ENCODE measurements around the gene DNAJB2.
A peak's percentile ranks its signal among the peaks of the same experiment; 100 is the strongest.

The DNAJB2 gene

GRCh38 chr2:219261024-219261855 is 17.9 kb upstream of the DNAJB2 start:
- Histone ChIP-seq H3K36me3 (ENCODE audit: control insufficient read depth, insufficient read depth, low read length) (no peaks in the 10 kb centered on the region), H3K27ac (ENCODE audit: low read depth, low read length) (no peak overlapping the region), H3K9me3 (ENCODE audit: control insufficient read depth, insufficient read depth, low read length) (no peaks in the 10 kb centered on the region), H3K4me1 (ENCODE audit: control insufficient read depth, insufficient read depth, low read length) (no peaks in the 10 kb centered on the region), H3K9ac (ENCODE audit: low read depth, low read length) (no peak overlapping the region), H3K27me3 (ENCODE audit: control insufficient read depth, insufficient read depth, low read length) (peaks cover 22% of the 10 kb centered on the region), H3K4me3 (ENCODE audit: low read depth, low read length) (no peak overlapping the region)

- peaks cover 10% of the 10 kb centered on the region; the same call in 1 of the 2 replicates for H3K27me3 ChIP-seq (ENCODE audit: control insufficient read depth, insufficient read depth, low read length)
- H3K4me3 ChIP-seq (ENCODE audit: low read depth, low read length): no peak overlapping the region
- H3K9ac ChIP-seq (ENCODE audit: low read depth, low read length): no peak overlapping the region
- H3K4me1 ChIP-seq (ENCODE audit: control insufficient read depth, insufficient read depth, low read length): no peaks in the 10 kb centered on the region
- H3K9me3 ChIP-seq (ENCODE audit: control insufficient read depth, insufficient read depth, low read length): no peaks in the 10 kb centered on the region
- no peaks in the 10 kb centered on the region for H3K36me3 ChIP-seq (ENCODE audit: control insufficient read depth, insufficient read depth, low read length)
- H3K27ac ChIP-seq (ENCODE audit: low read depth, low read length): no peak overlapping the region
These were observed 12.9 kb upstream of the DNAJB2 start for GRCh38 chr2:219266232-219266631.

GRCh38 chr2:219266886-219267285 is 12.3 kb upstream of the DNAJB2 start:
- Histone ChIP-seq H3K9me3 (ENCODE audit: control insufficient read depth, insufficient read depth, low read length) (no peaks in the 10 kb centered on the region), H3K27ac (ENCODE audit: low read depth, low read length) (no peak overlapping the region), H3K27me3 (ENCODE audit: control insufficient read depth, insufficient read depth, low read length) (0 out of 2 replicates have a peak, but pooled peaks cover 4% of the 10 kb centered on the region), H3K4me1 (ENCODE audit: control insufficient read depth, insufficient read depth, low read length) (no peaks in the 10 kb centered on the region), H3K36me3 (ENCODE audit: control insufficient read depth, insufficient read depth, low read length) (no peaks in the 10 kb centered on the region), H3K9ac (ENCODE audit: low read depth, low read length) (no peak overlapping the region), H3K4me3 (ENCODE audit: low read depth, low read length) (no peak overlapping the region)

GRCh38 chr2:219268294-219268693 is 10.9 kb upstream of the DNAJB2 start:
- no peak overlapping the region for H3K9ac ChIP-seq (ENCODE audit: low read depth, low read length)
- H3K27ac ChIP-seq (ENCODE audit: low read depth, low read length): no peak overlapping the region

GRCh38 chr2:219269362-219270054 is 9.7 kb upstream of the DNAJB2 start:
- H3K9me3 ChIP-seq (ENCODE audit: control insufficient read depth, insufficient read depth, low read length): no peaks in the 10 kb centered on the region
- no peaks in the 10 kb centered on the region for H3K36me3 ChIP-seq (ENCODE audit: control insufficient read depth, insufficient read depth, low read length)
- no peak overlapping the region for H3K9ac ChIP-seq (ENCODE audit: low read depth, low read length)
- H3K4me1 ChIP-seq (ENCODE audit: control insufficient read depth, insufficient read depth, low read length): peaks cover 5% of the 10 kb centered on the region
- H3K27me3 ChIP-seq (ENCODE audit: control insufficient read depth, insufficient read depth, low read length): peaks cover 8% of the 10 kb centered on the region; the same call in 1 of the 2 replicates
- no peak overlapping the region for H3K27ac ChIP-seq (ENCODE audit: low read depth, low read length)
- no peak overlapping the region for H3K4me3 ChIP-seq (ENCODE audit: low read depth, low read length)

More at GRCh38 chr2:219268294-219268693, 10.9 kb upstream of the DNAJB2 start:
- Histone ChIP-seq H3K9me3 (ENCODE audit: control insufficient read depth, insufficient read depth, low read length) (no peaks in the 10 kb centered on the region), H3K4me1 (ENCODE audit: control insufficient read depth, insufficient read depth, low read length) (no peaks in the 10 kb centered on the region), H3K4me3 (ENCODE audit: low read depth, low read length) (no peak overlapping the region), H3K27me3 (ENCODE audit: control insufficient read depth, insufficient read depth, low read length) (peaks cover 8% of the 10 kb centered on the region; the same call in 1 of the 2 replicates), H3K36me3 (ENCODE audit: control insufficient read depth, insufficient read depth, low read length) (no peaks in the 10 kb centered on the region)

GRCh38 chr2:219270055-219270372 is 9.2 kb upstream of the DNAJB2 start:
- Histone ChIP-seq H3K4me3 (ENCODE audit: low read depth, low read length) (no peak overlapping the region), H3K27me3 (ENCODE audit: control insufficient read depth, insufficient read depth, low read length) (peaks cover 8% of the 10 kb centered on the region; the same call in 1 of the 2 replicates), H3K9ac (ENCODE audit: low read depth, low read length) (no peak overlapping the region), H3K27ac (ENCODE audit: low read depth, low read length) (no peak overlapping the region), H3K4me1 (ENCODE audit: control insufficient read depth, insufficient read depth, low read length) (peaks cover 6% of the 10 kb centered on the region), H3K9me3 (ENCODE audit: control insufficient read depth, insufficient read depth, low read length) (no peaks in the 10 kb centered on the region), H3K36me3 (ENCODE audit: control insufficient read depth, insufficient read depth, low read length) (no peaks in the 10 kb centered on the region)

- no peak overlapping the region for H3K4me3 ChIP-seq (ENCODE audit: low read depth, low read length)
- peaks cover 8% of the 10 kb centered on the region; the same call in 1 of the 2 replicates for H3K27me3 ChIP-seq (ENCODE audit: control insufficient read depth, insufficient read depth, low read length)
- H3K36me3 ChIP-seq (ENCODE audit: control insufficient read depth, insufficient read depth, low read length): no peaks in the 10 kb centered on the region
- no peaks in the 10 kb centered on the region for H3K9me3 ChIP-seq (ENCODE audit: control insufficient read depth, insufficient read depth, low read length)
- no peak overlapping the region for H3K9ac ChIP-seq (ENCODE audit: low read depth, low read length)
- H3K27ac ChIP-seq (ENCODE audit: low read depth, low read length): no peak overlapping the region
- peaks cover 6% of the 10 kb centered on the region for H3K4me1 ChIP-seq (ENCODE audit: control insufficient read depth, insufficient read depth, low read length)
These were observed 8.1 kb upstream of the DNAJB2 start for GRCh38 chr2:219271021-219271420.

GRCh38 chr2:219272356-219272755 is 6.8 kb upstream of the DNAJB2 start:
- H3K9me3 ChIP-seq (ENCODE audit: control insufficient read depth, insufficient read depth, low read length): no peaks in the 10 kb centered on the region
- H3K9ac ChIP-seq (ENCODE audit: low read depth, low read length): no peak overlapping the region
- no peaks in the 10 kb centered on the region for H3K36me3 ChIP-seq (ENCODE audit: control insufficient read depth, insufficient read depth, low read length)
- no peak overlapping the region for H3K27ac ChIP-seq (ENCODE audit: low read depth, low read length)
- H3K27me3 ChIP-seq (ENCODE audit: control insufficient read depth, insufficient read depth, low read length): peaks cover 4% of the 10 kb centered on the region; the same call in 1 of the 2 replicates
- peaks cover 10% of the 10 kb centered on the region for H3K4me1 ChIP-seq (ENCODE audit: control insufficient read depth, insufficient read depth, low read length)
- H3K4me3 ChIP-seq (ENCODE audit: low read depth, low read length): no peak overlapping the region

- Histone ChIP-seq H3K36me3 (ENCODE audit: control insufficient read depth, insufficient read depth, low read length) (no peaks in the 10 kb centered on the region), H3K9ac (ENCODE audit: low read depth, low read length) (no peak overlapping the region), H3K4me3 (ENCODE audit: low read depth, low read length) (no peak overlapping the region), H3K27ac (ENCODE audit: low read depth, low read length) (no peak overlapping the region), H3K4me1 (ENCODE audit: control insufficient read depth, insufficient read depth, low read length) (peaks cover 16% of the 10 kb centered on the region), H3K27me3 (ENCODE audit: control insufficient read depth, insufficient read depth, low read length) (peaks cover 4% of the 10 kb centered on the region; the same call in 1 of the 2 replicates), H3K9me3 (ENCODE audit: control insufficient read depth, insufficient read depth, low read length) (no peaks in the 10 kb centered on the region)
These were observed 6.2 kb upstream of the DNAJB2 start for GRCh38 chr2:219272995-219273394.

GRCh38 chr2:219273937-219274336 is 5.2 kb upstream of the DNAJB2 start:
- Histone ChIP-seq H3K9ac (ENCODE audit: low read depth, low read length) (no peak overlapping the region), H3K36me3 (ENCODE audit: control insufficient read depth, insufficient read depth, low read length) (no peaks in the 10 kb centered on the region), H3K27me3 (ENCODE audit: control insufficient read depth, insufficient read depth, low read length) (peaks cover 4% of the 10 kb centered on the region; the same call in 1 of the 2 replicates), H3K4me3 (ENCODE audit: low read depth, low read length) (no peak overlapping the region), H3K4me1 (ENCODE audit: control insufficient read depth, insufficient read depth, low read length) (peaks cover 24% of the 10 kb centered on the region), H3K27ac (ENCODE audit: low read depth, low read length) (peak overlapping the region; percentile 81), H3K9me3 (ENCODE audit: control insufficient read depth, insufficient read depth, low read length) (no peaks in the 10 kb centered on the region)

GRCh38 chr2:219274361-219274921 is 4.7 kb upstream of the DNAJB2 start:
- H3K27ac ChIP-seq (ENCODE audit: low read depth, low read length): peak overlapping the region; percentile 81
- no peak overlapping the region for H3K9ac ChIP-seq (ENCODE audit: low read depth, low read length)
- H3K4me3 ChIP-seq (ENCODE audit: low read depth, low read length): no peak overlapping the region
- no peaks in the 10 kb centered on the region for H3K9me3 ChIP-seq (ENCODE audit: control insufficient read depth, insufficient read depth, low read length)
- no peaks in the 10 kb centered on the region for H3K36me3 ChIP-seq (ENCODE audit: control insufficient read depth, insufficient read depth, low read length)
- peaks cover 4% of the 10 kb centered on the region; the same call in 1 of the 2 replicates for H3K27me3 ChIP-seq (ENCODE audit: control insufficient read depth, insufficient read depth, low read length)
- H3K4me1 ChIP-seq (ENCODE audit: control insufficient read depth, insufficient read depth, low read length): peaks cover 24% of the 10 kb centered on the region

Measured in HUES48 (cell line).